ENCODE measurements around the gene AKNA. TPM values are rescaled to one million over a fixed set of nuclear protein-coding genes. Genes with fewer than 3 reads are reported as not detected.
A peak's percentile ranks its signal among the peaks of the same experiment; 100 is the strongest.

Gene AKNA
- total RNA-seq, 4 donors from 2014 or later, result 12.5 to 18.5 (median 17.3) TPM

GRCh38 chr9:114371343-114371944, 16.3 kb downstream of the AKNA start:
- no peak for DNase-seq (ENCODE audit: extremely low spot score)
- no peak for TF ChIP-seq CTCF (IDR thresholded peaks at IDR 0.05)
- no peak for TF ChIP-seq EP300 (IDR thresholded peaks at IDR 0.05)
- TF ChIP-seq POLR2AphosphoS5 (IDR thresholded peaks at IDR 0.05), result no peak
- no peak for TF ChIP-seq POLR2A (IDR thresholded peaks at IDR 0.05; ENCODE audit: low read depth)
- H3K9me3 ChIP-seq, result no peaks in the 10 kb centered on the region
- no peak overlapping the region for H3K4me3 ChIP-seq
- no peaks in the 10 kb centered on the region for H3K27me3 ChIP-seq
- H3K27ac ChIP-seq (replicated peaks in 1 of 4), result peak overlapping the region in 3 of 4 donors; percentile 14 to 59 (median 30)
- 70% methylated on average over 7 of the region's 7 CpGs for WGBS
- peaks cover 13 to 76% (median 32%) of the 10 kb centered on the region in 4 donors for H3K36me3 ChIP-seq
- intact Hi-C loops (cut with DNase I), result no loop called here
- H3K4me1 ChIP-seq, result peaks cover 14 to 27% (median 23%) of the 10 kb centered on the region in 4 donors

GRCh38 chr9:114370968-114371320, 16.8 kb downstream of the AKNA start:
- Histone ChIP-seq H3K27me3 (no peaks in the 10 kb centered on the region), H3K27ac (replicated peaks in 1 of 4) (peak overlapping the region in 1 of 4 donors; percentile 14), H3K9me3 (no peaks in the 10 kb centered on the region), H3K36me3 (peaks cover 13 to 76% (median 28%) of the 10 kb centered on the region in 4 donors), H3K4me1 (peaks cover 14 to 27% (median 23%) of the 10 kb centered on the region in 4 donors), H3K4me3 (no peak overlapping the region)
- intact Hi-C loops (cut with DNase I), result no loop called here
- DNase-seq (ENCODE audit: extremely low spot score), result no peak
- no peak for TF ChIP-seq EP300 (IDR thresholded peaks at IDR 0.05)
- TF ChIP-seq CTCF (IDR thresholded peaks at IDR 0.05), result no peak
- TF ChIP-seq POLR2AphosphoS5 (IDR thresholded peaks at IDR 0.05), result no peak
- TF ChIP-seq POLR2A (IDR thresholded peaks at IDR 0.05; ENCODE audit: low read depth), result no peak
- 54% methylated on average over 3 of the region's 4 CpGs for WGBS

- TF ChIP-seq EP300 (IDR thresholded peaks at IDR 0.05) (no peak), POLR2A (IDR thresholded peaks at IDR 0.05; ENCODE audit: low read depth) (no peak), POLR2AphosphoS5 (IDR thresholded peaks at IDR 0.05) (no peak), CTCF (IDR thresholded peaks at IDR 0.05) (no peak)
- intact Hi-C loops (cut with DNase I), result no loop called here
- H3K27ac ChIP-seq (replicated peaks in 1 of 4), result no peak overlapping the region
- H3K9me3 ChIP-seq, result no peaks in the 10 kb centered on the region
- H3K4me3 ChIP-seq, result no peak overlapping the region
- 73% methylated on average over 6 of the region's 6 CpGs for WGBS
- peaks cover 14 to 27% (median 23%) of the 10 kb centered on the region in 4 donors for H3K4me1 ChIP-seq
- H3K36me3 ChIP-seq, result peaks cover 13 to 79% (median 30%) of the 10 kb centered on the region in 4 donors
- DNase-seq (ENCODE audit: extremely low spot score), result no peak
- H3K27me3 ChIP-seq, result no peaks in the 10 kb centered on the region
Observed at GRCh38 chr9:114370251-114370967, 17.4 kb downstream of the AKNA start.

GRCh38 chr9:114369216-114370130, 18.3 kb downstream of the AKNA start:
- no peak overlapping the region for H3K27ac ChIP-seq (replicated peaks in 1 of 4)
- no peak overlapping the region for H3K4me3 ChIP-seq
- H3K36me3 ChIP-seq, result peaks cover 13 to 80% (median 32%) of the 10 kb centered on the region in 4 donors
- H3K4me1 ChIP-seq, result peaks cover 14 to 30% (median 23%) of the 10 kb centered on the region in 4 donors
- WGBS, result 89% methylated on average over 9 of the region's 9 CpGs
- H3K9me3 ChIP-seq, result no peaks in the 10 kb centered on the region
- no peaks in the 10 kb centered on the region for H3K27me3 ChIP-seq
- intact Hi-C loops (cut with DNase I), result no loop called here
- TF ChIP-seq CTCF (IDR thresholded peaks at IDR 0.05) (no peak), POLR2A (IDR thresholded peaks at IDR 0.05; ENCODE audit: low read depth) (no peak), EP300 (IDR thresholded peaks at IDR 0.05) (no peak), POLR2AphosphoS5 (IDR thresholded peaks at IDR 0.05) (no peak)
- DNase-seq (ENCODE audit: extremely low spot score), result no peak
